COR-L47 (cell line): Measurements from ENCODE around the gene KRTAP12-1.
A peak's percentile ranks its signal among the peaks of the same experiment; 100 is the strongest.
"Not testable (repeated sequence)": the region's sequence is repeated elsewhere in the genome, so short reads cannot be mapped to it uniquely, and the experiment has no call there.

ENCODE experiments used
- DNase-seq: peaks from one replicate; lab custom pipeline; 2025; lab: John Stamatoyannopoulos, UW

Gene KRTAP12-1

GRCh38 chr21:44644878-44645277 lies 37.1 kb downstream of the KRTAP12-1 start:
- DNase-seq, result no peak

DNA sequence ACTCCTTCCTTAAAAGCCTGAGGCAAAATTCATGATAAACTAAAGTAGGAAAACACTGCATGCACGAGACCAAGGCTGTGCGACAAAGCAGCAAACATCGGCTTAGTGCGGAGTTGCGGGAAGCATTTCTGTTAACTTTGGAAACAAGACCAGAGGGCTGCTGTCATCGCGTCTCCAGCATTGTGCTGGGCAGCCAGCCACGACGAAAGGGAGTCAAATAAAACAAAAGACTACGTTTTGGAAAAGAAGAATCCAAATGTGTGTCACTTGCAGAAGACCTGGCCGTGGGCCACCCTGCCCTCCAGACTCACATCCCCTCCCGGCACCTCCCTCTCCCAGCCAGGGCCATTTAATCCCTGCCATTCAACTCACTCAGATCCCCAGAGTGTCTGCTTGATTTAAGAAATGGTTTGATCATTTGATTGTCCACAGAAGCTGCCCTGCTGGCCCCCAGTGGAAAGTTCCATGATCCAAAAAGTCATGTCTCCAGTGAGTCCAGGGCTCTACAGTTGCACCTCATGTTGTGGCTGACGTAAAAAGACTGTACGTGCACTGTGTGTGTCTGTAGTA lies 38.1 kb downstream of the KRTAP12-1 start:
- DNase-seq, result peak; percentile 46

GRCh38 chr21:44640761-44641160 lies 41.2 kb downstream of the KRTAP12-1 start:
- no peak for DNase-seq

DNA sequence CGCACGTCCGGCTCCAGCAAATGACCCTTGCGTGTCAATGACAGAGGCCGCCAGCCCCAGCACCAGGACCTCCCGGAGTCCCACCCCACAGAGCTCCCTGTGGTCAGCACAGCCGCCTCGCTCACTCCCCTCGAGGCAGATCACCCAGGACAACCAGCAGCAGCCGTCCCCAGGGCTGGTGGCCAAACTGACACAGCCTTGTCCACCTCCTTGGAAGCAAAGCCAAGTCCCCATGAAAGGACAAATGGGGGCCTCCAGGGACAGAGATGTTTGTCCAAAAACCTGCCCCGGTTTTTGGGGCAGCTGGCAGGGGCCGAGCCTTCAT lies 42.7 kb downstream of the KRTAP12-1 start:
- no peak for DNase-seq

DNA sequence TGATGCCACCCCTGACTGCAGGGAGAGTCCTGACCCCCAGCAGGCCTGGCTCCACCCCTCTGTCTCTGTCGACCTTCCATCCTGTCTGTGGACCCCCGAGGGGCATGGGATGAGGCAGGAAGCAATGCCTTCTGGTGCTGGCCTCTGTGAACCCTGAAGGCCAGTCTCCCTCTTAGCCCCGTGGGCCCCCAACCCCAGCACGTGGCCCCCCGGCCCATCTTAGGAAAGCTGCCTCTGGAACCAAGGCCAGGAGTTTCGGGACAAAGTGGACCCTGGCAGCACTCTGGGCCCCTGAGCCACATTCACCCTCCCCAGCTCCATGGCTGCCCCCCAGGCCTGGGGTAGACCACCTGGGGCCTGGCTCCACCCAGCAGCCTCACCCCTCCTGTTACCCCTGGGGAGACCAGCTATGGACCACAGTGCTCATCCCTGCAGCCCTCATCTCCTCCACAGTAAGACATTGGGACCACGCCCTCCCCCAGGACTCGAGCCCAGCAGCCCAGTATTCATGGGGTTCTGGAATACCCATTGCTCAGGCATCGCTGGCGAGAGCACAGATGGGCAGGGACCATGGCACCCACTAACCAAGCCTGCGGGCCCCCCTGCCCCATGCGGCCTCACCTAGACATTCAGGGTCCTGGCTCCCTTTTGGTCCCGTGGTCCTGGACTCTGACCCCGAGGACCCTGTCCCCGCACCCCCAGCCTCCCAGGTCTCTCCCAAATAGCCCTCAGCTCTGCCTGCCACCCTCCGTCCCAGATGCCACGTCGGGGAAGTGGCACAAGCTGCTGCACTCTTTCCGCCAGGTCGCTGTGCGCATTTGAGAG lies 43.2 kb downstream of the KRTAP12-1 start:
- not testable (repeated sequence) for DNase-seq

- DNase-seq, result peak; percentile 62
These were observed 44.1 kb downstream of the KRTAP12-1 start for GRCh38 chr21:44637851-44638348.

DNA sequence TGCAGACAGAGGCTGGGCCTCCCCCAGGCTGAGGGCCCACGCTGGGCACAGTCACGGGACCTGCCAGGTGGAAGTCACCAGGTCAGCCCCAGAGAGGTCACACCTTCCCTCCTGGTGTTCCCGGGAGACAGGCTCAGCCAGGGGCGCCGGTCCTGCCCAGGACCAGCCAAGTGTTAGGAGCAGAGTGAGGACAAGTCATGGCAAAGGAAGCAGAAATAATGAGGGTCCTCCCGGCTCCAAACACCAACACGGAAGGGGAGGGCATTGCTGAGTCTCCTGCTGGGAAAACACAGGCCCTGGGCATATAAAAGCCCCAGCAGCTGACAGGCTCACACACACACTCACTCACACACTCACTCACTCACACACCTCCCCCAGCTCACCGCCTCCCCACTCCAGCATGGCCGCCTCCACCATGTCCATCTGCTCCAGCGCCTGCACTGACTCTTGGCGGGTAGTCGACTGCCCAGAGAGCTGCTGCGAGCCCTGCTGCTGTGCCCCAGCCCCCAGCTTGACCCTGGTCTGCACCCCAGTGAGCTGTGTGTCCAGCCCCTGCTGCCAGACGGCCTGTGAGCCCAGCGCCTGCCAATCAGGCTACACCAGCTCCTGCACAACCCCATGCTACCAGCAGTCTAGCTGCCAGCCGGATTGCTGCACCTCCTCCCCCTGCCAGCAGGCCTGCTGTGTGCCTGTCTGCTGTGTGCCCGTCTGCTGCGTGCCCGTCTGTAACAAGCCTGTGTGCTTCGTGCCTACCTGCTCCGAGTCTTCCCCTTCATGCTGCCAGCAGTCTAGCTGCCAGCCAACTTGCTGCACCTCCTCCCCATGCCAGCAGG lies 44.7 kb downstream of the KRTAP12-1 start, which contains the start of gene KRTAP10-10:
Gene KRTAP10-10 (plus strand): TSS at position 339 of the 833 bp plus-strand sequence. CDS start 62 bp downstream, at position 401.
- peak; percentile 89 for DNase-seq

DNA sequence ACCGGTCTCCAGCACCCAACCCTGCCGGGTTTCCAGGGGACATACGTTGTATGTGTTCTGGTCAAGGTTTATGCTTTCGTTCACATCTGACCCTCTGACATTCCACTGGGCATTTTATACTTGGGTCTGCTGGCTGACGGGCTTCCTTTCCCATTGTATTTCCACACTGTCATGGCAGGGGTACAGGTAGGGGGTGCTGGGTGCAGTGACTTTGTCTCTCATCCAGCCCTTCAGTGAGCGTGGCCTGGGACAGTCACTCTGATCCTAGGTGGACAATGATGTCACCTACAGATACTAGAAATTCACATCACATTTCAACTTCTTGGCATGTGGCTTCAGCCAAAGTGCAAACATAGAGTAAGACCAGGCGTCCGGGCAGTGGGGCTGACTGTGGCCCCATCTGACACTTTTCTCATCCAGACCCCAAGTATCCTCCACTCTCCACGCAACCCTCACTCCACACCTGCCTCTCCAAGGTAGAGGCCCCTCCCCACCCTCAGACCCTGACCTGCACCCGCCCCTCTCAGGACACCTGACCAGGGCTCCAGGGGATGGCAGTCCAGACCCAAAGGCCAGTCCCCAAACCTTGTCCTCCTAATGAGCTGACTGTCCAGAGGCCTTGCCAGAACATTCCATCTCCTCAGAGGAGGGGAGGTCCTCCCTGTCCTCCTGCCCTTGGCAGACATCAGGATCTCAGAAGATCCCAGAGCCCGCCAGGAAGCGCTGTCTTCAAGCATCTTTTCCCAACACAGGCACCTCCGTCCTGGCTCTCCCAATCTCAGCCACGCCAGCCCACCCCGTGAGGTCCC lies 45.5 kb downstream of the KRTAP12-1 start:
- DNase-seq, result no peak

DNA sequence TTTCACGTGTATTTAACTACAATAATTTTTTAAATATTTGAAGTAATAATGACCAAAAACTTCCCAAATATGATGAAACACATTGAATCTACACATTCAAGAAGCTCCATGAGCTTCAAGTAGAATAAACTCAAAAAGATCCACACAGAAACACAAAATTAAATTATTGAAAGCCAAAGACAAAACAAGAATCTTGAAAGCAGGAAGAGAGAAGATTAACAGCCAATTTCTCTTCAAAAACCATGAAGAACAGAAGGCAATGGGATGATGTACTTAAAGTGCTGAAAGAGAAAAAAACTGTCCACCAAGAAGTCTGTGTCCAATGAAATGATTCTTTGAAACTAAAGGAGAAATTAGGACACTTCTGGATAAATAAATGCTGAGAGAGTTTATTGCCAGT lies 49.9 kb downstream of the KRTAP12-1 start:
- no peak for DNase-seq
